Testis (tissue), 3 donors: ENCODE data around the gene RANBP3. TPM values are rescaled to one million over a fixed set of nuclear protein-coding genes. Genes with fewer than 3 reads are reported as not detected.
A peak's percentile ranks its signal among the peaks of the same experiment; 100 is the strongest.

ENCODE experiments used
- DNase-seq: peaks from one replicate; pipeline ENCODE4 v3.0.0-alpha.2; 2019
- H3K27ac ChIP-seq, 2 donors: fragments of 200-600 bp; sonication (generic); one replicate each; pipeline ENCODE4 v1.5.1; 2019
- H3K27me3 ChIP-seq: fragments of 200-600 bp; sonication (generic); one replicate; pipeline ENCODE4 v1.5.1; 2019
- H3K36me3 ChIP-seq: fragments of 200-600 bp; sonication (generic); one replicate; pipeline ENCODE4 v1.5.1; 2017; ENCODE audit warnings: low read depth; ENCODE audit errors: missing control alignments
- H3K4me1 ChIP-seq: fragments of 200-600 bp; sonication (generic); one replicate; pipeline ENCODE4 v1.5.1; 2019
- H3K4me3 ChIP-seq, 2 donors: fragments of 200-600 bp; sonication (generic); one replicate each; pipeline ENCODE4 v1.5.1; 2017 to 2019
- H3K9me3 ChIP-seq: fragments of 200-600 bp; sonication (generic); one replicate; pipeline ENCODE4 v1.5.1; 2017
- CTCF ChIP-seq, 3 experiments: fragments of 450-650 bp in 2 of 3; fragments of 200-600 bp in 1 of 3; sonication (generic) in 1 of 3; IDR thresholded peaks; one replicate each; pipeline ENCODE4 v1.5.1; 2016 to 2019; ENCODE audit warnings: antibody characterized with exemption in 3 of 3, mild to moderate bottlenecking in 2 of 3, moderate library complexity in 1 of 3
- POLR2A ChIP-seq: fragments of 450-650 bp; IDR thresholded peaks from one replicate; pipeline ENCODE4 v1.6.1; 2017; ENCODE audit warnings: antibody characterized with exemption, mild to moderate bottlenecking, moderate library complexity
- WGBS, 2 donors: methylation state at CpG; one replicate each; pipeline ENCODE4 v1.1.5; 2018; 5-methylcytosine and 5-hydroxymethylcytosine counted together
- intact Hi-C: fragments of 100-400 bp; cut with DNase I; formaldehyde crosslinking; loops from one replicate; pipeline ENCODE4 v1.15.1; 2023; ENCODE audit warnings: low total_unique reads
- polyA plus RNA-seq: library from polyadenylated mRNA; stranded (reverse); fragments of 350-450 nt; fragmentation: Illumina TruSeq; extraction: RNeasy Lipid Tissue Mini Kit (QIAGEN cat#74804); gene quantifications from one replicate; pipeline ENCODE4 v1.2.3, GENCODE V29; 2014; ENCODE audit warnings: low read depth, low replicate concordance; ENCODE audit not compliant: insufficient read depth
- total RNA-seq, 2 donors: library from RNA; depleted of rRNA; stranded (reverse); fragments of >200 nt; gene quantifications; one replicate each; pipeline ENCODE4 v1.2.3, GENCODE V29; 2016

RANBP3 gene
- total and polyA plus RNA-seq, 3 donors from 2014 or later, result 142 to 148 (median 145) TPM

- H3K4me1 ChIP-seq, result peaks cover 7% of the 10 kb centered on the region
- 68 to 81% methylated on average over 8 to 9 of the region's 9 CpGs for WGBS, 2 donors
- no peaks in the 10 kb centered on the region for H3K9me3 ChIP-seq
- no peak overlapping the region for H3K27ac ChIP-seq
- H3K4me3 ChIP-seq, result no peak overlapping the region
- no peak for TF ChIP-seq POLR2A
- no peak for TF ChIP-seq CTCF (IDR thresholded peaks at IDR 0.05)
- H3K27me3 ChIP-seq, result no peaks in the 10 kb centered on the region
- DNase-seq, result no peak
- intact Hi-C loops, result no loop called here
- no peaks in the 10 kb centered on the region for H3K36me3 ChIP-seq
These were observed 95.4 kb downstream of the RANBP3 start for GRCh38 chr19:5882421-5882968.

- Histone ChIP-seq H3K27ac (no peak overlapping the region), H3K27me3 (no peaks in the 10 kb centered on the region), H3K4me1 (peaks cover 7% of the 10 kb centered on the region), H3K9me3 (no peaks in the 10 kb centered on the region), H3K36me3 (no peaks in the 10 kb centered on the region), H3K4me3 (no peak overlapping the region)
- 69 to 71% methylated on average over 12 to 19 of the region's 19 CpGs for WGBS, 2 donors
- intact Hi-C loops, result no loop called here
- DNase-seq, result no peak
- TF ChIP-seq POLR2A (no peak), CTCF (IDR thresholded peaks at IDR 0.05) (no peak)
These were observed 96.2 kb downstream of the RANBP3 start for GRCh38 chr19:5881543-5882299.

- Histone ChIP-seq H3K36me3 (no peaks in the 10 kb centered on the region), H3K27me3 (no peaks in the 10 kb centered on the region), H3K27ac (no peak overlapping the region), H3K9me3 (no peaks in the 10 kb centered on the region), H3K4me3 (no peak overlapping the region), H3K4me1 (peaks cover 7% of the 10 kb centered on the region)
- TF ChIP-seq CTCF (IDR thresholded peaks at IDR 0.05) (no peak), POLR2A (no peak)
- DNase-seq, result peak; percentile 51
- intact Hi-C loops, result no loop called here
- WGBS, 2 donors, result 40 to 43% methylated on average over 8 to 15 of the region's 15 CpGs
These were observed 97.3 kb downstream of the RANBP3 start for GRCh38 chr19:5880604-5881078.

GRCh38 chr19:5880196-5880595 lies 97.7 kb downstream of the RANBP3 start:
- no peak overlapping the region for H3K4me3 ChIP-seq
- no peak for TF ChIP-seq CTCF (IDR thresholded peaks at IDR 0.05)
- TF ChIP-seq POLR2A, result no peak
- no peaks in the 10 kb centered on the region for H3K27me3 ChIP-seq
- intact Hi-C loops, result no loop called here
- DNase-seq, result no peak
- H3K36me3 ChIP-seq, result no peaks in the 10 kb centered on the region
- H3K27ac ChIP-seq, result no peak overlapping the region
- no peaks in the 10 kb centered on the region for H3K9me3 ChIP-seq
- peaks cover 7% of the 10 kb centered on the region for H3K4me1 ChIP-seq
- WGBS, 2 donors, result 54 to 59% methylated on average over 6 of the region's 6 CpGs
